Measurements from ENCODE around the gene CCDC171. TPM values are rescaled to one million over a fixed set of nuclear protein-coding genes. Genes with fewer than 3 reads are reported as not detected.

The CCDC171 gene
- total RNA-seq, 1 donor from 2014 or later, result 0.92 TPM

DNA sequence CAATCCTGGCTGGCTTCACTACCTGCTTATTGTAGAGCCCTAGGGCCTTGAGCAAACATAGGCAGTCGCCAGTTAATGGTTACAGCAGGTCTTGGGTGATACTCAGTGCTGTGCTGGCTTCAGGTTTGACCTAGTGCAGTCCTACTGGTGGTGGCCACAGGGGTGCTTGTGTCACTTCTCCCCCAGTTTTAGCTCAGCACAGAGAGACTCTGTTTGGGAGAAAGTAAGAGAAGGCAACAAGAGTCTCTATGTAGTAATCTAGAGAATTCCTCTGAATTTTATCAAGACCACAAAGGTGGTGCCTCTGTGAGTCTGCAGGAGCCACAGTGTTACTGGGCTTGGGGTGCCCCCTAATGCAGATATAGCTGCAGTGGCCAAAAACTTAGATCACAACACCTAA lies 165.6 kb downstream of the CCDC171 start:
- DNase-seq (ENCODE audit: low read depth), result no peak
- H3K4me3 ChIP-seq (ENCODE audit: low read depth, low read length), result no peak overlapping the region
- TF ChIP-seq, protein P1, sequence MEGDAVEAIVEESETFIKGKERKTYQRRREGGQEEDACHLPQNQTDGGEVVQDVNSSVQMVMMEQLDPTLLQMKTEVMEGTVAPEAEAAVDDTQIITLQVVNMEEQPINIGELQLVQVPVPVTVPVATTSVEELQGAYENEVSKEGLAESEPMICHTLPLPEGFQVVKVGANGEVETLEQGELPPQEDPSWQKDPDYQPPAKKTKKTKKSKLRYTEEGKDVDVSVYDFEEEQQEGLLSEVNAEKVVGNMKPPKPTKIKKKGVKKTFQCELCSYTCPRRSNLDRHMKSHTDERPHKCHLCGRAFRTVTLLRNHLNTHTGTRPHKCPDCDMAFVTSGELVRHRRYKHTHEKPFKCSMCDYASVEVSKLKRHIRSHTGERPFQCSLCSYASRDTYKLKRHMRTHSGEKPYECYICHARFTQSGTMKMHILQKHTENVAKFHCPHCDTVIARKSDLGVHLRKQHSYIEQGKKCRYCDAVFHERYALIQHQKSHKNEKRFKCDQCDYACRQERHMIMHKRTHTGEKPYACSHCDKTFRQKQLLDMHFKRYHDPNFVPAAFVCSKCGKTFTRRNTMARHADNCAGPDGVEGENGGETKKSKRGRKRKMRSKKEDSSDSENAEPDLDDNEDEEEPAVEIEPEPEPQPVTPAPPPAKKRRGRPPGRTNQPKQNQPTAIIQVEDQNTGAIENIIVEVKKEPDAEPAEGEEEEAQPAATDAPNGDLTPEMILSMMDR (conservative IDR thresholded peaks at IDR 0.05; ENCODE audit: low read depth, low read length), result no peak

GRCh38 chr9:15720861-15721260 lies 168.0 kb downstream of the CCDC171 start:
- no peak overlapping the region for H3K4me3 ChIP-seq (ENCODE audit: low read depth, low read length)
- no peak for DNase-seq (ENCODE audit: low read depth)
- TF ChIP-seq, protein P1 (conservative IDR thresholded peaks at IDR 0.05; ENCODE audit: low read depth, low read length), result no peak

GRCh38 chr9:15722888-15723287 lies 170.0 kb downstream of the CCDC171 start:
- H3K4me3 ChIP-seq (ENCODE audit: low read depth, low read length), result no peak overlapping the region
- TF ChIP-seq, protein P1 (conservative IDR thresholded peaks at IDR 0.05; ENCODE audit: low read depth, low read length), result no peak
- DNase-seq (ENCODE audit: low read depth), result no peak

DNA sequence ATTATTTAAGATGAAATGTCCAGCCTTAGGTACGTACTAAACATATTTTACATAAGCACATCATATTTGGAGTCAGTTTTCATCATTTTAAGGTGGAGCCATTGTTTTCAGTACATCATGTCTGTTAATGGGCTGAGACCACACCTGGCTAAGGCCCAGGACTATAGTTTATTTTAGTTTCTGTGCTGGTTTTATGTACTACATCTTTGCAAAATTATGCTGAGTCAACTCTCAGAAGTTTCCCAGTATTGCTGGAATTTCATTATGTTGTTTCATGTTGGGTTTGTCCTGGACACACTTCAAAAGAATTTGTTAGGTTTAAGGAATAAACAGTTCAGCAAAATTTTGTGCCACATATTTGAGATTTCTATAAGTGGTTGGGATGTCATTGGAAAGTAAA lies 171.2 kb downstream of the CCDC171 start:
- DNase-seq (ENCODE audit: low read depth), result no peak
- H3K4me3 ChIP-seq (ENCODE audit: low read depth, low read length), result no peak overlapping the region
- TF ChIP-seq, protein P1 (conservative IDR thresholded peaks at IDR 0.05; ENCODE audit: low read depth, low read length), result no peak

DNA sequence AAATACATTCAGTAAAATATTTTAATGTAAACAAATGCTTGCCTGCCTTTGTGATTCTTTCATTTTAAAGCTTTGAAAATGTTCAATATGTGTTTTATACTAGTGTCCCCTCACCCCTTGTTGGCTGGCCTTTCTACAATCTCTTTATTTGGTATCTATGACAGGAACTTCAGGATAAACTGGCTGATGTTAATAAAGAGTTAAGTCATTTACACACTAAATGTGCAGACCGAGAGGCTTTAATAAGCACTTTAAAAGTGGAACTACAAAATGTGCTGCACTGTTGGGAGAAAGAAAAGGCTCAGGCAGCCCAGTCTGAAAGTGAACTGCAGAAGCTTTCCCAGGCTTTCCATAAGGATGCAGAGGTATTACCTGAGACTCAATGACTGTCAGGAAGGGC lies 171.8 kb downstream of the CCDC171 start:
- no peak for DNase-seq (ENCODE audit: low read depth)
- H3K4me3 ChIP-seq (ENCODE audit: low read depth, low read length), result no peak overlapping the region
- TF ChIP-seq, protein P1 (conservative IDR thresholded peaks at IDR 0.05; ENCODE audit: low read depth, low read length), result no peak

- DNase-seq (ENCODE audit: low read depth), result no peak
- H3K4me3 ChIP-seq (ENCODE audit: low read depth, low read length), result no peak overlapping the region
- TF ChIP-seq, protein P1 (conservative IDR thresholded peaks at IDR 0.05; ENCODE audit: low read depth, low read length), result no peak
These were observed 173.1 kb downstream of the CCDC171 start for GRCh38 chr9:15725953-15726352.

GRCh38 chr9:15729507-15729906 lies 176.7 kb downstream of the CCDC171 start:
- DNase-seq (ENCODE audit: low read depth), result no peak
- no peak overlapping the region for H3K4me3 ChIP-seq (ENCODE audit: low read depth, low read length)
- TF ChIP-seq, protein P1 (conservative IDR thresholded peaks at IDR 0.05; ENCODE audit: low read depth, low read length), result no peak

Measured in epithelial cell of proximal tubule (primary cell).